ENCODE results near the gene RNF4.

- TF ChIP-seq, protein P1, sequence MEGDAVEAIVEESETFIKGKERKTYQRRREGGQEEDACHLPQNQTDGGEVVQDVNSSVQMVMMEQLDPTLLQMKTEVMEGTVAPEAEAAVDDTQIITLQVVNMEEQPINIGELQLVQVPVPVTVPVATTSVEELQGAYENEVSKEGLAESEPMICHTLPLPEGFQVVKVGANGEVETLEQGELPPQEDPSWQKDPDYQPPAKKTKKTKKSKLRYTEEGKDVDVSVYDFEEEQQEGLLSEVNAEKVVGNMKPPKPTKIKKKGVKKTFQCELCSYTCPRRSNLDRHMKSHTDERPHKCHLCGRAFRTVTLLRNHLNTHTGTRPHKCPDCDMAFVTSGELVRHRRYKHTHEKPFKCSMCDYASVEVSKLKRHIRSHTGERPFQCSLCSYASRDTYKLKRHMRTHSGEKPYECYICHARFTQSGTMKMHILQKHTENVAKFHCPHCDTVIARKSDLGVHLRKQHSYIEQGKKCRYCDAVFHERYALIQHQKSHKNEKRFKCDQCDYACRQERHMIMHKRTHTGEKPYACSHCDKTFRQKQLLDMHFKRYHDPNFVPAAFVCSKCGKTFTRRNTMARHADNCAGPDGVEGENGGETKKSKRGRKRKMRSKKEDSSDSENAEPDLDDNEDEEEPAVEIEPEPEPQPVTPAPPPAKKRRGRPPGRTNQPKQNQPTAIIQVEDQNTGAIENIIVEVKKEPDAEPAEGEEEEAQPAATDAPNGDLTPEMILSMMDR (IDR thresholded peaks at IDR 0.05; ENCODE audit: insufficient read depth, low read length), result no peak
- TF ChIP-seq POLR2AphosphoS5 (IDR thresholded peaks at IDR 0.05; ENCODE audit: low read depth), result no peak
- TF ChIP-seq SPI1 (IDR thresholded peaks at IDR 0.05; ENCODE audit: borderline replicate concordance, low read depth), result no peak
These were observed 43.4 kb upstream of the RNF4 start for GRCh38 chr4:2425386-2426068.

Data from HL-60 (cell line).